ENCODE results near the gene KCNMA1. TPM values are rescaled to one million over a fixed set of nuclear protein-coding genes. Genes with fewer than 3 reads are reported as not detected.

The KCNMA1 gene
- total and polyA plus RNA-seq, 9 of the 15 experiments (the other 6 are each of a cell fraction or from before 2014, with no cell fraction given), result 0.01 to 0.95 (median 0.15) TPM; not detected in 4

- in situ Hi-C loops (cut with MboI) (no loop called here), intact Hi-C loops (cut with micrococcal nuclease) (no loop called here)
- CTCF ChIA-PET (ENCODE audit: low intra/inter-chr PET ratio), result no interaction called here
- Histone ChIP-seq H3K9me1 (ENCODE audit: control insufficient read depth, insufficient read depth, low read length) (no peaks in the 10 kb centered on the region), H3K4me2 (ENCODE audit: insufficient read depth, low read length) (no peak overlapping the region), H3K9me3 (replicated peaks; ENCODE audit: control insufficient read depth, insufficient read depth, low read depth, low read length) (no peaks in the 10 kb centered on the region), H3K36me3 (ENCODE audit: control insufficient read depth, insufficient read depth, low read length) (no peaks in the 10 kb centered on the region), H4K20me1 (replicated peaks; ENCODE audit: control insufficient read depth, insufficient read depth, low read length) (0 out of 2 replicates have a peak, but pooled peaks cover 6% of the 10 kb centered on the region), H3K27ac (ENCODE audit: extremely low read depth, low read depth, low read length) (no peak overlapping the region), H3K9ac (ENCODE audit: insufficient read depth in 1 of 2, low read depth in 2 of 2, low read length in 2 of 2) (no peak overlapping the region), H3K79me2 (ENCODE audit: control insufficient read depth, insufficient read depth, low read length) (no peaks in the 10 kb centered on the region), H3K4me3 (no peak overlapping the region), H3K27me3 (ENCODE audit: control insufficient read depth in 2 of 2, insufficient read depth in 2 of 2, low read length in 2 of 2) (peaks cover 7 to 27% of the 10 kb centered on the region in 2 experiments; a peak in 2 of 5 replicates), H3K4me1 (replicated peaks in 1 of 2; ENCODE audit: control insufficient read depth in 2 of 2, insufficient read depth in 2 of 2, low read length in 2 of 2) (no peaks in the 10 kb centered on the region), H2AFZ (ENCODE audit: low read depth, low read length) (no peak overlapping the region)
- BruUV-seq (replicated peaks), result no TSS peak
- ATAC-seq (no peak), FAIRE-seq (no peak), DNase-seq (ENCODE audit: extremely low read depth in 1 of 4, low spot score in 3 of 4) (no peak)
- POLR2A ChIA-PET, result interaction anchor here (0.5 to 0.7 kb wide), 3 partner anchors 27 to 1472 kb away, joined by 3 to 5 read pairs (median 4); no protein-coding TSS in a partner anchor
- 3% methylated on average over 2 of the region's 2 CpGs for WGBS (ENCODE audit: insufficient coverage, low coverage, missing lambda C conversion rate)
- TF ChIP-seq THRA (IDR thresholded peaks at IDR 0.05), result no peak
- no peak for TF ChIP-seq SRSF1 (IDR thresholded peaks at IDR 0.05; ENCODE audit: low read depth, low read length)
- no peak for TF ChIP-seq MGA (IDR thresholded peaks at IDR 0.05)
- TF ChIP-seq MYNN (IDR thresholded peaks at IDR 0.05), result no peak
- no peak for TF ChIP-seq MYNN (CRISPR knock-in tag; IDR thresholded peaks at IDR 0.05)
- no peak for TF ChIP-seq E2F8 (IDR thresholded peaks at IDR 0.05; ENCODE audit: low read depth, partially characterized antibody)
Measured at GRCh38 chr10:77419979-77420378, 217.6 kb downstream of the KCNMA1 start.
